GM12892 (cell line): Measurements from ENCODE around the gene PLA2G4D.

Experiments used
- DNase-seq: peaks from one replicate; pipeline ENCODE4 v3.0.0; 2011; ENCODE audit not compliant: insufficient read length
- FAIRE-seq: peaks from 2 replicates; lab custom pipeline; 2011; peaks lifted over from hg19 to GRCh38; lab: Jason Lieb, UNC
- POLR2A ChIP-seq: IDR thresholded peaks from 2 replicates; pipeline ENCODE4 v1.6.1; 2011; ENCODE audit warnings: low read depth, low read length, control low read depth
- POLR2AphosphoS5 ChIP-seq: IDR thresholded peaks from 2 replicates; pipeline ENCODE4 v1.6.1; 2011; ENCODE audit warnings: low read depth, low read length, control low read depth
- TAF1 ChIP-seq: IDR thresholded peaks from 2 replicates; pipeline ENCODE4 v1.6.1; 2011; ENCODE audit warnings: low read depth, mild to moderate bottlenecking, control low read depth, low read length, borderline replicate concordance

Gene PLA2G4D

GRCh38 chr15:42066764-42067415, 27.5 kb downstream of the PLA2G4D start:
- DNase-seq (no peak), FAIRE-seq (no peak)
- no peak for TF ChIP-seq POLR2AphosphoS5
- no peak for TF ChIP-seq POLR2A
- no peak for TF ChIP-seq TAF1

GRCh38 chr15:42065468-42065867, 28.9 kb downstream of the PLA2G4D start:
- no peak for DNase-seq
- FAIRE-seq = no peak
- no peak for TF ChIP-seq POLR2A
- TF ChIP-seq TAF1 = no peak
- no peak for TF ChIP-seq POLR2AphosphoS5

- TF ChIP-seq POLR2A = no peak
- no peak for TF ChIP-seq TAF1
- no peak for TF ChIP-seq POLR2AphosphoS5
- no peak for FAIRE-seq
- DNase-seq = no peak
These were observed 29.3 kb downstream of the PLA2G4D start for GRCh38 chr15:42065033-42065432.

GRCh38 chr15:42064271-42064670, 30.1 kb downstream of the PLA2G4D start:
- FAIRE-seq (no peak), DNase-seq (no peak)
- TF ChIP-seq POLR2AphosphoS5 (no peak), POLR2A (no peak), TAF1 (no peak)

GRCh38 chr15:42063122-42063848, 31.1 kb downstream of the PLA2G4D start:
- TF ChIP-seq POLR2A = no peak
- no peak for TF ChIP-seq POLR2AphosphoS5
- no peak for TF ChIP-seq TAF1
- DNase-seq (no peak), FAIRE-seq (no peak)

GRCh38 chr15:42062284-42062806, 32.0 kb downstream of the PLA2G4D start:
- no peak for TF ChIP-seq POLR2AphosphoS5
- TF ChIP-seq TAF1 = no peak
- no peak for TF ChIP-seq POLR2A
- DNase-seq (no peak), FAIRE-seq (no peak)

- no peak for FAIRE-seq
- no peak for TF ChIP-seq TAF1
- TF ChIP-seq POLR2AphosphoS5 = no peak
- TF ChIP-seq POLR2A = no peak
- no peak for DNase-seq
These were observed 33.6 kb downstream of the PLA2G4D start for GRCh38 chr15:42060797-42061196.

GRCh38 chr15:42060477-42060763, 33.9 kb downstream of the PLA2G4D start:
- DNase-seq (no peak), FAIRE-seq (no peak)
- TF ChIP-seq POLR2AphosphoS5 (no peak), TAF1 (no peak), POLR2A (no peak)

GRCh38 chr15:42059661-42060476, 34.5 kb downstream of the PLA2G4D start:
- TF ChIP-seq POLR2AphosphoS5 = no peak
- no peak for TF ChIP-seq POLR2A
- TF ChIP-seq TAF1 = no peak
- DNase-seq (no peak), FAIRE-seq (peak; percentile 70)

GRCh38 chr15:42058791-42059190, 35.6 kb downstream of the PLA2G4D start:
- no peak for TF ChIP-seq TAF1
- no peak for TF ChIP-seq POLR2AphosphoS5
- TF ChIP-seq POLR2A = no peak
- FAIRE-seq = no peak
- no peak for DNase-seq
